Keratinocyte (primary cell): ENCODE data around the gene CMPK2. TPM values are rescaled to one million over a fixed set of nuclear protein-coding genes. Genes with fewer than 3 reads are reported as not detected.
A peak's percentile ranks its signal among the peaks of the same experiment; 100 is the strongest.

ENCODE experiments used
- DNase-seq: peaks from one replicate; pipeline ENCODE4 v3.0.0-alpha.2; 2011; ENCODE audit warnings: low read depth, missing footprints, low spot score
- FAIRE-seq: peaks from 2 replicates; lab custom pipeline; 2011; peaks lifted over from hg19 to GRCh38; lab: Jason Lieb, UNC
- H2AFZ ChIP-seq: 2 replicates; pipeline ENCODE4 v1.6.0; 2012; ENCODE audit warnings: low read length, control low read depth, inconsistent platforms; ENCODE audit not compliant: control insufficient read depth
- H3K27ac ChIP-seq: 2 replicates; pipeline ENCODE4 v1.5.1; 2011; ENCODE audit warnings: low read length; ENCODE audit not compliant: control insufficient read depth, insufficient read depth
- H3K27me3 ChIP-seq: 3 replicates; pipeline ENCODE4 v1.6.0; 2011; ENCODE audit warnings: low read length; ENCODE audit not compliant: control insufficient read depth, insufficient read depth; ENCODE audit errors: extremely low read depth
- H3K36me3 ChIP-seq, 2 experiments: 2 replicates in 1 of 2; 3 replicates in 1 of 2; pipeline ENCODE4 v1.5.1; 2011; ENCODE audit warnings: low read length in 2 of 2, mild to moderate bottlenecking in 1 of 2; ENCODE audit not compliant: control insufficient read depth in 2 of 2, insufficient read depth in 2 of 2; ENCODE audit errors: extremely low read depth in 1 of 2
- H3K4me1 ChIP-seq: 3 replicates; pipeline ENCODE4 v1.5.1; 2011; ENCODE audit warnings: low read length; ENCODE audit not compliant: control insufficient read depth, insufficient read depth; ENCODE audit errors: extremely low read depth
- H3K4me2 ChIP-seq: 3 replicates; pipeline ENCODE4 v1.6.0; 2011; ENCODE audit warnings: low read depth, low read length; ENCODE audit not compliant: control insufficient read depth, insufficient read depth; ENCODE audit errors: extremely low read depth
- H3K4me3 ChIP-seq, 3 experiments: fragments of 200-600 bp in 1 of 3; sonication (generic) in 1 of 3; 2 replicates in 2 of 3; 3 replicates in 1 of 3; pipeline ENCODE4 v1.5.1; 2011 to 2016; ENCODE audit warnings: low read length in 3 of 3, mild to moderate bottlenecking in 3 of 3, control low read depth in 2 of 3, inconsistent platforms in 1 of 3, low read depth in 1 of 3, mixed read lengths in 1 of 3, mixed run types in 1 of 3, moderate library complexity in 1 of 3; ENCODE audit not compliant: control insufficient read depth in 2 of 3, insufficient read depth in 2 of 3; ENCODE audit errors: extremely low read depth in 1 of 3
- H3K79me2 ChIP-seq: 2 replicates; pipeline ENCODE4 v1.6.0; 2012; ENCODE audit warnings: low read length; ENCODE audit not compliant: control insufficient read depth, insufficient read depth
- H3K9ac ChIP-seq: 3 replicates; pipeline ENCODE4 v1.6.0; 2011; ENCODE audit warnings: low read length; ENCODE audit not compliant: control insufficient read depth, insufficient read depth; ENCODE audit errors: extremely low read depth
- H3K9me1 ChIP-seq: 3 replicates; pipeline ENCODE4 v1.6.0; 2011; ENCODE audit warnings: low read length; ENCODE audit not compliant: control insufficient read depth, insufficient read depth; ENCODE audit errors: extremely low read depth
- H3K9me3 ChIP-seq: 2 replicates; pipeline ENCODE4 v1.5.1; 2012; ENCODE audit warnings: low read depth, low read length; ENCODE audit not compliant: control insufficient read depth
- H4K20me1 ChIP-seq: 3 replicates; pipeline ENCODE4 v1.6.0; 2011; ENCODE audit warnings: low read length; ENCODE audit not compliant: control insufficient read depth, insufficient read depth; ENCODE audit errors: extremely low read depth
- CTCF ChIP-seq, 3 experiments: IDR thresholded peaks in 1 of 3; conservative IDR thresholded peaks in 1 of 3; optimal IDR thresholded peaks in 1 of 3; 2 replicates in 2 of 3; 3 replicates in 1 of 3; pipeline versions ENCODE3 to v1.5.1; 2011; ENCODE audit warnings: low read length in 3 of 3, mild to moderate bottlenecking in 3 of 3, moderate library complexity in 2 of 3, control low read depth in 1 of 3, inconsistent platforms in 1 of 3; ENCODE audit not compliant: insufficient read depth in 2 of 3; ENCODE audit errors: extremely low read depth in 1 of 3
- EZH2 ChIP-seq: IDR thresholded peaks from one replicate; pipeline ENCODE4 v1.6.1; 2012; ENCODE audit warnings: inconsistent platforms, mild to moderate bottlenecking, low read length, moderate library complexity
- dilution Hi-C: fragments of 300-500 bp; cut with MboI; formaldehyde crosslinking; loops from one replicate; pipeline ENCODE4 v1.7.0; 2020; ENCODE audit warnings: low sequenced_read_pairs; ENCODE audit not compliant: extremely low pct_ligation_motif_present
- polyA plus RNA-seq, 5 experiments: library from polyadenylated mRNA; depleted of rRNA in 3 of 5; stranded (reverse) in 3 of 5; stranded (forward) in 1 of 5; unstranded in 1 of 5; fragments of >200 nt; gene quantifications; 1 replicate in 1 of 5; 2 replicates in 3 of 5; 3 replicates in 1 of 5; pipeline versions ENCODE4 v1.2.1 to v1.2.3, GENCODE V29; 2011 to 2012; ENCODE audit warnings: missing spikeins in 2 of 5, low read depth in 1 of 5, low replicate concordance in 1 of 5

Gene CMPK2
- polyA plus RNA-seq, 1 donor (not counting 4 experiments of a cell fraction or from before 2014, with no cell fraction given): 1.5 TPM

DNA sequence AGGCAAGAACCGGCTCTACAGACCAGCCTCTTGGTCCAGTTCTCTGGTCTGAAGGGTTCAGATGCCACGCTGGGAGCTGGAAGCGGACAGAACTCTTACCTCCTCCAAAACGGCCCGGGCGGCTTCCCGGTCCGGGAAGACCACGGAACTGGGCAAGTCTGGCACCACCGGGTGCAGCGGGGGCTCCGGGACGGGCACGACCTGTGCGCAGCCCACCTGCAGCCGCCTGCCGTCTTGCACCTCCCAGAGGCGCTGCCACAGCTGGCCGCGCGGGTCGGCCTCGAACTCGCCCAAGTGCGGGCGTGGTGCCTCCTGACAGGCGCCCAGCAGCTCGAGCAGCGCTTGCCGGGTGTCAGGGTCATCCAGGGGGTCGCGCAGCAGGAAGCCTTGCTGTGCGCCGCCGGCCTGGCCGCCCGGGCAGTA lies 773 bp downstream of the CMPK2 start:
- H4K20me1 ChIP-seq: no peaks in the 10 kb centered on the region
- peak overlapping the region; percentile 70 for H3K4me2 ChIP-seq
- FAIRE-seq (no peak), DNase-seq (no peak)
- no peak overlapping the region for H3K9ac ChIP-seq
- no peak overlapping the region for H3K27ac ChIP-seq
- no peaks in the 10 kb centered on the region for H3K79me2 ChIP-seq
- H3K36me3 ChIP-seq: no peaks in the 10 kb centered on the region
- dilution Hi-C loops: no loop called here
- peak overlapping the region in 2 of 3 experiments; percentile 55 to 76 for H3K4me3 ChIP-seq
- H3K9me1 ChIP-seq: no peaks in the 10 kb centered on the region
- H3K9me3 ChIP-seq: no peaks in the 10 kb centered on the region
- H3K27me3 ChIP-seq: peaks cover 16% of the 10 kb centered on the region
- TF ChIP-seq EZH2: no peak
- no peak for TF ChIP-seq CTCF (optimal IDR thresholded peaks at IDR 0.05 in 1 of 3, IDR thresholded peaks at IDR 0.05 in 1 of 3, conservative IDR thresholded peaks at IDR 0.05 in 1 of 3; ENCODE audit: extremely low read depth in 1 of 3, insufficient read depth in 2 of 3, low read length in 3 of 3)
- peak overlapping the region; percentile 43 for H2AFZ ChIP-seq
- H3K4me1 ChIP-seq: no peaks in the 10 kb centered on the region

DNA sequence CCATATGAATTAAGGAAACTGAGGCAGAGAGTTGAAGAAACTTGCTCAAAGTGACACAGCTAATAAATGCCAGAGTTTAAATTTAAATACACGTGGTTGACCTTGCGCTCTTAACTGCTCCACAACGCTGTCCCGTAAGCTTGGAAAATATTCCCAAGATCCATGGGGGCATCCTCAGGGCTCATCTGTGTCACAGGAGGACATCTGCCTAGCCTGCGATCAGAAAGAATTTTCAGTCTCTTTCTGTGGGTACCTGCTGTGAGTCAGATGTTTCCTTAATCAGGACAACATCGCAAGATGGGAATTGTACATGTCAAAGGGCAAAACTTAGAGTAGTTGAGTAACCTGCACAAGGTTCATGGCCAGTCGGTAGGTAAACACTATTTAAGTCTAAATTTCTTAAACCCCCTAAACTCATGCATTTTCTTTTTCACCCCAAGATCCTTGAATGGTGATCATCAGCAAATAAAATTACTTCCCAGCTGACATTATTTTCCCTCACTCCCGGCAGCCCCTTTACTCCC lies 1.4 kb downstream of the CMPK2 start:
- H2AFZ ChIP-seq: no peak overlapping the region
- dilution Hi-C loops: no loop called here
- H3K4me2 ChIP-seq: no peak overlapping the region
- H3K79me2 ChIP-seq: no peaks in the 10 kb centered on the region
- no peak for TF ChIP-seq CTCF (optimal IDR thresholded peaks at IDR 0.05 in 1 of 3, IDR thresholded peaks at IDR 0.05 in 1 of 3, conservative IDR thresholded peaks at IDR 0.05 in 1 of 3; ENCODE audit: extremely low read depth in 1 of 3, insufficient read depth in 2 of 3, low read length in 3 of 3)
- no peak for TF ChIP-seq EZH2
- H3K27ac ChIP-seq: no peak overlapping the region
- no peak for DNase-seq
- H3K27me3 ChIP-seq: peaks cover 16% of the 10 kb centered on the region
- H4K20me1 ChIP-seq: no peaks in the 10 kb centered on the region
- H3K9ac ChIP-seq: no peak overlapping the region
- no peaks in the 10 kb centered on the region for H3K9me1 ChIP-seq
- H3K9me3 ChIP-seq: no peaks in the 10 kb centered on the region
- no peaks in the 10 kb centered on the region for H3K36me3 ChIP-seq
- H3K4me1 ChIP-seq: no peaks in the 10 kb centered on the region
- no peak for FAIRE-seq
- no peak overlapping the region for H3K4me3 ChIP-seq
